CD14-positive monocyte (primary cell): ENCODE measurements around the gene CTNNB1. TPM values are rescaled to one million over a fixed set of nuclear protein-coding genes. Genes with fewer than 3 reads are reported as not detected.

Experiments used
- DNase-seq, 3 donors: peaks; one replicate each; pipeline ENCODE4 v3.0.0-alpha.2; 2011 to 2022
- H2AFZ ChIP-seq: 2 replicates; pipeline ENCODE4 v1.6.0; 2012; ENCODE audit warnings: mild to moderate bottlenecking, low read depth, low read length, inconsistent platforms; ENCODE audit not compliant: insufficient read depth, poor library complexity, severe bottlenecking
- H3K27ac ChIP-seq, 2 donors: 1 replicate in 1 of 2; 2 replicates in 1 of 2; pipeline ENCODE4 v1.5.1; 2012 to 2013; ENCODE audit warnings: low read length in 2 of 2, control low read depth in 1 of 2, inconsistent platforms in 1 of 2, low read depth in 1 of 2, mild to moderate bottlenecking in 1 of 2
- H3K27me3 ChIP-seq, 2 donors: one replicate each; pipeline versions ENCODE4 v1.6.0 to v1.6.1; 2011 to 2013; ENCODE audit warnings: low read length in 2 of 2; ENCODE audit not compliant: control insufficient read depth in 2 of 2, insufficient read depth in 2 of 2
- H3K36me3 ChIP-seq, 2 donors: replicated peaks in 1 of 2; 1 replicate in 1 of 2; 2 replicates in 1 of 2; pipeline versions ENCODE4 v1.5.1 to v1.6.1; 2012 to 2013; ENCODE audit warnings: low read length in 2 of 2, control low read depth in 1 of 2, inconsistent platforms in 1 of 2, mild to moderate bottlenecking in 1 of 2; ENCODE audit not compliant: insufficient read depth in 2 of 2, control insufficient read depth in 1 of 2
- H3K4me1 ChIP-seq, 2 donors: 1 replicate in 1 of 2; 2 replicates in 1 of 2; pipeline versions ENCODE4 v1.5.1 to v1.6.1; 2012 to 2013; ENCODE audit warnings: low read length in 2 of 2, control low read depth in 1 of 2, inconsistent platforms in 1 of 2, mild to moderate bottlenecking in 1 of 2, moderate library complexity in 1 of 2; ENCODE audit not compliant: insufficient read depth in 2 of 2, control insufficient read depth in 1 of 2
- H3K4me2 ChIP-seq: replicated peaks from 2 replicates; pipeline ENCODE3; 2012; ENCODE audit warnings: low read length, moderate library complexity, mild to moderate bottlenecking; ENCODE audit not compliant: poor library complexity, severe bottlenecking; ENCODE audit errors: extremely low read depth
- H3K4me3 ChIP-seq, 3 experiments: fragments of 200-600 bp in 1 of 3; sonication (generic) in 1 of 3; replicated peaks in 1 of 3; 1 replicate in 2 of 3; 2 replicates in 1 of 3; pipeline ENCODE4 v1.5.1; 2011 to 2013; ENCODE audit warnings: low read length in 3 of 3, mild to moderate bottlenecking in 3 of 3, control low read depth in 2 of 3, low read depth in 2 of 3, inconsistent platforms in 1 of 3, moderate library complexity in 1 of 3
- H3K79me2 ChIP-seq: 2 replicates; pipeline ENCODE4 v1.6.0; 2012; ENCODE audit warnings: mild to moderate bottlenecking, control low read depth, inconsistent platforms, low read length, moderate library complexity; ENCODE audit not compliant: insufficient read depth
- H3K9ac ChIP-seq: 2 replicates; pipeline ENCODE4 v1.6.0; 2017; ENCODE audit warnings: low read length, mild to moderate bottlenecking; ENCODE audit not compliant: insufficient read depth, poor library complexity, severe bottlenecking
- H3K9me3 ChIP-seq, 2 donors: replicated peaks in 1 of 2; 1 replicate in 1 of 2; 2 replicates in 1 of 2; pipeline versions ENCODE4 v1.5.1 to v1.6.1; 2012 to 2013; ENCODE audit warnings: low read length in 2 of 2, control low read depth in 1 of 2; ENCODE audit not compliant: control insufficient read depth in 1 of 2, insufficient read depth in 1 of 2
- H4K20me1 ChIP-seq: 2 replicates; pipeline ENCODE4 v1.6.0; 2012; ENCODE audit warnings: mild to moderate bottlenecking, low read length, control low read depth, moderate library complexity; ENCODE audit not compliant: insufficient read depth
- H3K27ac Mint-ChIP-seq, 7 donors: one replicate each; pipeline ENCODE4 v1.8.0; 2020; ENCODE audit warnings: mild to moderate bottlenecking in 7 of 7, mixed read lengths in 7 of 7, moderate library complexity in 6 of 7, inconsistent platforms in 2 of 7
- H3K27me3 Mint-ChIP-seq, 3 donors: one replicate each; pipeline ENCODE4 v1.8.0; 2021 to 2022; ENCODE audit warnings: low read depth in 3 of 3, mild to moderate bottlenecking in 3 of 3, mixed read lengths in 3 of 3, moderate library complexity in 3 of 3, inconsistent platforms in 1 of 3
- H3K36me3 Mint-ChIP-seq, 2 donors: one replicate each; pipeline ENCODE4 v1.8.0; 2020; ENCODE audit warnings: mixed read lengths in 2 of 2, inconsistent platforms in 1 of 2, mild to moderate bottlenecking in 1 of 2
- H3K4me1 Mint-ChIP-seq: one replicate; pipeline ENCODE4 v1.8.0; 2020; ENCODE audit warnings: mild to moderate bottlenecking, mixed read lengths
- H3K4me3 Mint-ChIP-seq, 2 donors: one replicate each; pipeline ENCODE4 v1.8.0; 2020; ENCODE audit warnings: mild to moderate bottlenecking in 2 of 2, mixed read lengths in 2 of 2, moderate library complexity in 1 of 2
- H3K9me3 Mint-ChIP-seq, 7 donors: one replicate each; pipeline ENCODE4 v1.8.0; 2020 to 2022; ENCODE audit warnings: mixed read lengths in 7 of 7, mild to moderate bottlenecking in 6 of 7, moderate library complexity in 6 of 7, inconsistent platforms in 2 of 7
- CTCF ChIP-seq: fragments of 200-600 bp; IDR thresholded peaks from one replicate; pipeline ENCODE4 v1.8.0; 2022; ENCODE audit warnings: antibody characterized with exemption, mild to moderate bottlenecking
- WGBS: methylation state at CpG from one replicate; pipeline ENCODE4 v1.1.5; 2013; ENCODE audit warnings: missing lambda C conversion rate; ENCODE audit not compliant: insufficient coverage; 5-methylcytosine and 5-hydroxymethylcytosine counted together
- intact Hi-C, 2 donors: fragments of 100-400 bp; cut with micrococcal nuclease; formaldehyde crosslinking; loops; one replicate each; pipeline versions ENCODE4 v1.15.0 to v1.15.1; 2023
- polyA plus RNA-seq, 3 donors: library from polyadenylated mRNA; depleted of rRNA in 1 of 3; unstranded in 2 of 3; stranded (reverse) in 1 of 3; fragments of 300-500 nt in 2 of 3; fragments of >200 nt in 1 of 3; fragmentation: Illumina TruSeq in 2 of 3; gene quantifications; 1 replicate in 2 of 3; 2 replicates in 1 of 3; pipeline ENCODE4 v1.2.3, GENCODE V29; 2012 to 2021

Gene CTNNB1
- polyA plus RNA-seq, 3 donors, result 51.2 to 240 (median 54.3) TPM

- H3K27ac Mint-ChIP-seq, result peak overlapping the region in 1 of 7 donors; percentile 90
- peaks cover 38% of the 10 kb centered on the region for H3K79me2 ChIP-seq
- H3K36me3 Mint-ChIP-seq, result peaks cover 0 to 23% of the 10 kb centered on the region in 2 donors
- no peaks in the 10 kb centered on the region for H3K27me3 ChIP-seq
- H3K27ac ChIP-seq, result no peak overlapping the region
- no peaks in the 10 kb centered on the region for H3K9me3 ChIP-seq
- H3K4me2 ChIP-seq, result peak overlapping the region; percentile 91
- peak overlapping the region in 1 of 3 experiments; percentile 89 for H3K4me3 ChIP-seq
- H3K9me3 Mint-ChIP-seq, result peaks cover 0 to 2% (median 0%) of the 10 kb centered on the region in 7 donors
- peaks cover 15 to 33% of the 10 kb centered on the region in 2 donors for H3K4me1 ChIP-seq
- H2AFZ ChIP-seq, result no peak overlapping the region
- DNase-seq, result no peak
- WGBS, result no CpG with 5 or more reads among the region's 7 CpGs
- peaks cover 28% of the 10 kb centered on the region for H3K4me1 Mint-ChIP-seq
- H4K20me1 ChIP-seq, result peaks cover 31% of the 10 kb centered on the region
- H3K9ac ChIP-seq, result no peak overlapping the region
- TF ChIP-seq CTCF, result no peak
- H3K4me3 Mint-ChIP-seq, result peak overlapping the region; percentile 86 to 90
- intact Hi-C loops, result loop anchor here (5.0 to 10.0 kb wide), 7 partner anchors 81 to 743 kb away; partner anchors contain the start of gene RPL14 (in 1 of the 2)
- no peaks in the 10 kb centered on the region for H3K27me3 Mint-ChIP-seq
- no peaks in the 10 kb centered on the region for H3K36me3 ChIP-seq
Measured at GRCh38 chr3:41198046-41198445, 1.3 kb upstream of the CTNNB1 start.

GRCh38 chr3:41198526-41198925, 779 bp upstream of the CTNNB1 start:
- WGBS, result 2% methylated on average over 20 of the region's 20 CpGs
- Histone ChIP-seq H3K27ac (peak overlapping the region; percentile 90 to 94), H3K4me2 (peak overlapping the region; percentile 91), H3K4me1 (peaks cover 15 to 37% of the 10 kb centered on the region in 2 donors), H3K36me3 (no peaks in the 10 kb centered on the region), H3K27me3 (no peaks in the 10 kb centered on the region), H4K20me1 (peaks cover 36% of the 10 kb centered on the region), H3K9me3 (no peaks in the 10 kb centered on the region), H3K79me2 (peaks cover 43% of the 10 kb centered on the region), H3K9ac (peak overlapping the region; percentile 98), H3K4me3 (peak overlapping the region; percentile 78 to 89 (median 89)), H2AFZ (peak overlapping the region; percentile 81)
- peaks cover 30% of the 10 kb centered on the region for H3K4me1 Mint-ChIP-seq
- H3K27me3 Mint-ChIP-seq, result no peaks in the 10 kb centered on the region
- no peak for TF ChIP-seq CTCF
- intact Hi-C loops, result loop anchor here (5.0 to 10.0 kb wide), 7 partner anchors 81 to 744 kb away; partner anchors contain the start of gene RPL14 (in 1 of the 2)
- peaks cover 0 to 23% of the 10 kb centered on the region in 2 donors for H3K36me3 Mint-ChIP-seq
- H3K4me3 Mint-ChIP-seq, result peak overlapping the region; percentile 86 to 90
- peak overlapping the region; percentile 82 to 95 (median 92) for H3K27ac Mint-ChIP-seq
- peaks cover 0 to 2% (median 0%) of the 10 kb centered on the region in 7 donors for H3K9me3 Mint-ChIP-seq
- peak in 1 of 3 donors; percentile 25 for DNase-seq
